NCI-H2227 (cell line): ENCODE results near the gene ULK1.
"Not testable (repeated sequence)": the region's sequence is repeated elsewhere in the genome, so short reads cannot be mapped to it uniquely, and the experiment has no call there.

Source experiments
- DNase-seq: peaks from one replicate; lab custom pipeline; 2025; ENCODE audit not compliant: unreplicated experiment; lab: John Stamatoyannopoulos, UW

Gene ULK1

DNA sequence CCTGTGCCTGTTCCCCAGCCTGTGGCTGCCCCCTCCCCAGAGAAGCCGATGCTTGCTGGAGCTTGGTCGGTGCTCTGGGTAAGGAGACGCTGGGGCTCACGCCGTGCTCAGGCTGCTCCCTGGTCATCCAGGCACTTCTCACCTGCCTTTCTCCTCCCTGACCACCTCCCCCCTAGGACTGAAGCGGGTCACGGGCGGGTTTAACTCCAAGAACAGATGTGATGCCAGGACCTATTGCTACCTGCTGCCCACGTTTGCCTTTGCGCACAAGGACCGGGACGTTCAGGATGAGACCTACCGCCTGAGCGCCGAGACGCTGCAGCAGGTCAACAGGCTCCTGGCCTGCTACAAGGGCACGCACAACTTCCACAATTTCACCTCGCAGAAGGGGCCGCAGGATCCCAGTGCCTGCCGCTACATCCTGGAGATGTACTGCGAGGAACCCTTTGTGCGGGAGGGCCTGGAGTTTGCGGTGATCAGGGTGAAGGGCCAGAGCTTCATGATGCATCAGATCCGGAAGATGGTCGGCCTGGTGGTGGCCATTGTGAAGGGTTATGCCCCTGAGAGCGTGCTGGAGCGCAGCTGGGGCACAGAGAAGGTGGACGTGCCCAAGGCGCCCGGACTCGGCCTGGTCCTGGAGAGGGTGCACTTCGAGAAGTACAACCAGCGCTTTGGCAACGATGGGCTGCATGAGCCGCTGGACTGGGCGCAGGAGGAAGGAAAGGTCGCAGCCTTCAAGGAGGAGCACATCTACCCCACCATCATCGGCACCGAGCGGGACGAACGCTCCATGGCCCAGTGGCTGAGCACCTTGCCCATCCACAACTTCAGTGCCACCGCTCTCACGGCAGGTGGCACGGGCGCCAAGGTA lies 46.9 kb downstream of the ULK1 start:
- DNase-seq = no peak

DNA sequence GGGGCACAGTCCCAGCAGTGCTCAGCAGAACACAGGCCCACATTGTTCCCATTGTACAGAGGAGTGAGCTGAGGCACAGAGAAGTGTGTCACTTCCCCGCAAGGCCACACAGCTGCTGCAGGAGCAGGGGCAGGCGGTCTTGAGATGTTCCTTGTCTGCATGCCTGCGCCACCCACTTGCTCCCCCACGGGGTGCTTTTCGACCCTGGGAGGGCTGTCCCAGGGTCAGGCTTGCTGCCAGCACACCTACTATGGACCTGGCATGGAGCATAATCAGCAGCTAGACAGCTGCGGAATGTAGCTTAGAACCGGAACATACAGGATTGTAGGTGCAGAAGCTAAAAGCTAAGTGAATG lies 47.5 kb downstream of the ULK1 start:
- DNase-seq = no peak

DNA sequence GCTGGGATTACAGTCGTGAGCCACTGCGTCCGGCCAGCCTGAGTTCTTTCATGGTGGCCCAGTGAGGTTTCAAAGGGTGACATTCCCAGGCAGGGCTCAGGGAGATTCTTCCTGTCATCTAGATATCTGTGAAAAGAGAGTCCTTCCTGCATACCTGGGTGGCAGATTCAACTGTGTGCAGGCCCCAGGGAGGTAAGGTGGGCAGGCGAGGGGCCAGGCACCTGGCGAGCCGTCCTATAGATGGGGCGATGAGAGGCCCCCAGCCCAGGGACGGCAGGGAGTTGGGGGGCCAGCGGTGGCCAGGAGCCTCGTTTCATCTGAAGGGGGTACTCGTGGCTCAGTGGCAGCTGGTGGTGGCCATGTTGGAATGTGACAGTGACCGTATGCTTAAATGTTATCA lies 48.2 kb downstream of the ULK1 start:
- no peak for DNase-seq

DNA sequence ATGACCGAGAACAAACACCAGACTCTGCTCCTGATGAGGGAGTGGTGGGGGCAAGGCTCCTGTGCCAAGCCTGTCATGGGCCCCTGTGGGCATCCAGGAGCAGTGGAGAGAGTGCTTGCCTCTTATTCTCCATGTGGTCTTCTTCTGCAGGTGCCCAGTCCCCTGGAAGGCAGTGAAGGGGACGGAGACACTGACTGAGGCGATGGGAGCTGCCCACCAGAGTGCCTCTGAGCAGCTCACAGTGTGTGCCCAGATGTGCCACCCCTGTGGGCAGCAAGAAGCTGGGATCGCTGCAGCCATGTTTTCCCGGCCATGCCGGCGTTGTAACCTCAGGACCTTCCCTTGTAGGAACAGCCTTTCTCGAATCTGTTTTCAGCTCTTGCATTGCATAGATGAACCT lies 49.0 kb downstream of the ULK1 start:
- no peak for DNase-seq

DNA sequence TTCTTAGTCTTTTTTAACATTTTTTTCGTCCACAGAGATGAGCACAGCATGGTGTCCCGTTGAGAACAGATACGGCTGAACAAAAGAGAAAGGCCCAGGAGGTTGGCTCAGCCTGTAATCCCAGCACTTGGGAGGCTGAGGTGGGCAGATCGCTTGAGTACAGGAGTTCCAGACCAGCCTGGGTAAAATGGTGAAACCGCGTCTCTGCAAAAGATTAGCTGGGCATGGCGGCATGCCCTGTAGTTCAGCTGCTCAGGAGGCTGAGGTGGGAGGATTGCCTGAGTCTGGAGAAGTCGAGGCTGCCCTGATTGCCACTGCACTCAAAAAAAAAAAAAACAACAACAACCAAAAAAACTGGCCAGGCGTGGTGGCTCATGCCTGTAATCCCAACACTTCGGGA lies 49.5 kb downstream of the ULK1 start:
- DNase-seq = no peak

DNA sequence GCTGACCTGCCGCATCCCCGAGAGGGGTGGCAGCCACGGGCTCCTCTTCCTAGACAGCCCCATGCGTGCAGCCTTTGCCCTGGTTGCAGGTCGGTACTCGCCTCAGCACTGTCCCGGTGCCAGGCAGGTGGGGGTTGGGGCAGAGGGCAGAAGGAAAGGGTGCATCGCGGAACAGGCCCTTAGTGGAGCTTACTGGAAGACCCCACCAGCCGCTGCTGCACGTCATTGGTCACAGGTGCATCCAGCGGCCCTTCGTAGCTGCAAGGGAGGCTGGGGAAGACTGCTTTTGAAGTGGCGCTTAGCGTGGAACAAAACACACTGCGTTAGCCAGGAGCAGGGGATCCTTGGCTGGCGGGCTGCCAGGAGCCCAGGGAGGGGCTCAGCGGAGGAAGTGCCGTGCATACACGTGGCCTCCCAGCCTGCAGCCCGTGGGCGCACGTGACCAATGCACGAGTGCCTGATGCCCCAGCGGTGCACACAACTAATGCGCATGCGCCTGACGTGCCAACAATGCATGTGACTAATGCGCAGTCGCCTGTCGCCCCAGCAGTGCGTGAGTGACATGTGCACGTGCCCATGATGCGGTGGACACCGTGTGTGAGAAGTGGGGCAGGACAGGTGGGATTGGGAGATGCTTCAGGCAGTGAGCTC lies 50.3 kb downstream of the ULK1 start:
- DNase-seq = no peak

DNA sequence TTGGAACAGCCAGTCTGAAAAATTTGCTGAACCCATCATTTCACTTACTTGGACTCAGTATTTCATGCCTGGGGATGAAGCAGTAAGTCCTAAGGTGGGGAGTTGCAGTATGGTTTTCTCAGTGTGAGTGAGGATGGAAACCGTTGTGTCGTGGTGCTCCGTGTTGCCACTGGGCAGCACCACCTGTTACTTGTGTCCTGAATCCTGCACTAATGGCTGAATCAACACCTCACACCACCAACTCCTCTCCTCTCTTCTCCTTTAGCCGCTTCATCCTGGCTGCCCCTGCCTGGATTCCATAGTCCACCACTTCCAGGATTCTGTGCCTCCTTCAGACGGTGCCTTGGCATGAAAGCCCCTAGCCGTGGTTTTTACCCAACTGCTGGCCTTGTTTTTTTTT lies 52.3 kb downstream of the ULK1 start:
- DNase-seq = no peak

DNA sequence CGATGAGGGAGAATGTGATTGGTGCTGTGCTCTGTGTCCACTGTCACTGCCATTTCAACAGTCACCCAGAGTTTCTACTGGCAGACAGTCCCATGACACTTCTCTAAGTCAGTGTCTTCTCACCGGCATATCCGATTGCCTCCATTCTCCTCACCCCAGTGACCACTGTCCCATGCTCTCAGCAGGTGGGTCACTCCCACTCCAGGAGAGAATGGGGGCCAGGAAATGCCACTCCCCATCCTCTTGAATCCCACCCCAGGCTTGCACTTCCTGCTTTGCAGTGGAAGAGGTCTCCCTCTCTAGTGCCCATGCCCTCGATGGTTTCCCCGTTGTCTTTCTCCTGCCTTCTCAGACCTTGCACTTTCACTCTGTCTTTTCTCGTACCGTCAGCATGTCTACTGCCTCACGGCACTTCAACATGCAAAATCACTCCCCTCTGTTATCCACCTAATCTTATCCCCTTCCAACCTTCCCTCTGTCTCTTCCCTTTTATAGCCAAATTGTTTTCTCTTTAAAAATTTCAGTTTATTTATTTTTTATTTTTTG lies 53.1 kb downstream of the ULK1 start:
- DNase-seq = no peak

DNA sequence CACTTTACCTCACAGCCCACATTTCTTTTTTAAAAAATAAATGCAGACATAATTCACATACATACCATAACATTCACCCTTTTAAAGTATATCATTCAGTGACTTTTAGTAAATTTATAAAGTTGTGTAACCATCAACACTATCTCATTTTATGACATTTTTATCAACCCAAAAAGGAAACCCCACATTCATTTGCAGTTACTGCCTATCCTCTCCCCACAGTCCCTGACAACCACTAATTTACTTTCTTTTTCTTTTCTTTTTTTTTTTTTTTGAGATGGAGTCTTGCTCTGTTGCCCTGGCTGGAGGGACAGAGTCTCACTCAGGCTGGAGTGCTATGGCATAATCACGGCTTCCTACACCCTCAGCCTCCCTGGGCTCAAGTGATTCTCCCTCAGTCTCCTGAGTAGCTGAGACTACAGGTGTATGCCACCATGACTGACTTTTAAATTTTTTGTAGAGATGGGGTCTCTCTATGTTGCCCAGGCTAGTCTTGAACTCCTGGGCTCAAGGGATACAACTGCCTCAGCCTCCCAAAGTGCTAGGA lies 53.8 kb downstream of the ULK1 start:
- DNase-seq = no peak

DNA sequence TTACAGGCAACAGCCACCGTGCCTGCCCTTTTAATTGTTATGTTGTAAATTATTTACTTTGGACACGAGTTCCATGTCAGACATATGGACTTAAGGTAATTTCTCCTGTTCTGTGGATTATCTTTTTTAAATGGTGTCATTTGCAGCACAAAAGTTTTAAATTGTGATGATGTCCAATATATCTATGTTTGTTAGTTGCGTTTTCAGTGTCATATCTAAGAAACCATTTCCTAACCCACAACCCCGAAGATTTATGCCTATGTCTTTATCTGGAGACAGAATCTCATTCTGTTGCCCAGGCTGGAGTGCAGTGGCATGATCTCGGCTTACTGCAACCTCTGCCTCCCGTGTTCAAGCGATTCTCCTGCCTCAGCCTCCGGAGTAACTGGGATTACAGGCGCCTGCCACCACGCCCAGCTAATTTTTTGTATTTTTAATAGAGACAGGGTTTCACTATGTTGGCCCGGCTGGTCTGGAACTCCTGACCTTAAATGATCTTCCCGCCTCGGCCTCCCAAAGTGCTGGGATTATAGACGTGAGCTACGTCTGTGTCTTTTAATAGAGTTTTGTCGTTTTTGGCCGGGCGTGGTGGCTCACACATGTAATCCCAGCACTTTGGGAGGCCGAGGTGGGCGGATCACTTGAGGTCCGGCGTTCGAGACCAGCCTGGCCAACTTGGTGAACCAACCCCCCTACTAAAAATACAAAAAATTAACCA lies 54.5 kb downstream of the ULK1 start:
- DNase-seq = not testable (repeated sequence)

DNA sequence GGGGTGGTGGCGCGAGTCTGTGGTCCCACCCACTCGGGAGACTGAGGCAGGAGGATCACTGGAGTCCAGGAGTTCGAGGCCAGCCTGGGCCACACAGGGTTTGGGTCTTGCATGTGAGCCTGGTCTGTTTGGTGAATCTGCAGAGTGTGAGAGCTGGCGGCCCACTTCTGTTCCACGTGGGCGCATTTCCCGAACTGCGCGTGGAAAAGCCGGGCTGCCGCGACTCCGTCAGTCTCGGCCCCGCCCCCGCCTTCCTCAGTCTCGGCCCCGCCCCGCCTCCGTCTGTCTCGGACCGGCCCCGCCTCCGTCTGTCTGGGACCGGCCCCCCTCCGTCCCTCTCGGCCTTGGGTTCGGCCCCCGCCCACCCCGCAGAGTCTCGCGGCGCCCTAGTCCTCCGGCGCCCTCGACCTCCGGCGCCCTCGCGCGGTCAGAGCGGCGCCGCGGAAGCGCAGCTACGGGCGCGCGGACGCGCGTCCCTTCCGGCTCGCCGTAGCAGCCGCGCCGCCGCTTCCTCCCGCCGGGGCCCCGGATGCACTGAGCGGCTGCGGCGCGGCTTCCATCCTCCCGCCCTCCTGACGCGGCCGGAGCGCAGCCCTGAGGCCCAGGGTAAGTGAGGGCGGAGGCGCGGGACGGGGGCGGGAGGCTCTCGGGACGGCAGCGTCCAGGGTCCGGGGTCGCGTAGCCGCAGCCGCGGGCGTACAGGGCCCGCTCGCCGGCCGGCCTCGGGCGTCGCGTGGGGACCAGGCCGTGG lies 55.2 kb downstream of the ULK1 start, which contains the start of gene EP400:
Gene EP400, plus strand, starts transcription at position 512 of the 751 bp plus-strand sequence. CDS start 10,678 bp downstream, outside the sequence.
- DNase-seq = peak; percentile 96

DNA sequence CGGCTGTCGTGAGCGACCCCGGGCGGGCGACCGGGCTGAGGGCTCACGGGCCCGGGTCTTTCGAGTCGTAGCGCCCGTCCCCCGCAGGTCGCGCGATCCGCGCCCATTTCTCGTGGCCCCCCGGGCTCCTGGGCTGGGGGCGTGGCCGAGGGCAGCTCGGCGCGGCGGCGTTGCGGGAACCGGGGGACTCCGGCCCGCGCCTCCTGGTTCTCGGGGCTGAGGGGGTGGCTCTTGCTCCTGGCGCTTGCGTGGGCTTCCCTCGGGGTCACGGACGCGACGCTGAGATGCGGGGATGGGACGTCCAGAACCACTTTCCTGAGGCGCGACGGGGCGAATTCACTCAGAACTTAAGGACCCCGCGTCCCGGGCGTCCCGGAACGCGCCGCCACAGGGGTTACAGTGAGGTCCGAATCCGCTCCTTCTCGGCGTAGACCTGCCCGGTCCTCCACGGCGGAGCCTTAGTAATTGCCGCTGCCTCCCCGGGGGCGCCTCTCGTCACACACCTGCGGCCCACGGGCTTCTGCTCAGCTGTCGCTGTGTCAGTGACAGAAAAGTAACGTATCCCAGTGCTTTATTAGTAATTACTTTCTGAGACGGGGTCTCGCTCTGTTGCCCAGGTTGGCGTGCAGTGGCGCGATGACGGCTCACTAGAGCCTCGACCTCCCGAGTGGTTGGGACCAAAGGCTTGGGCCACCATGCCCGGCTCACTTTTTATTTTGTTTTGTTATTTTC lies 55.9 kb downstream of the ULK1 start:
- peak; percentile 68 for DNase-seq

DNA sequence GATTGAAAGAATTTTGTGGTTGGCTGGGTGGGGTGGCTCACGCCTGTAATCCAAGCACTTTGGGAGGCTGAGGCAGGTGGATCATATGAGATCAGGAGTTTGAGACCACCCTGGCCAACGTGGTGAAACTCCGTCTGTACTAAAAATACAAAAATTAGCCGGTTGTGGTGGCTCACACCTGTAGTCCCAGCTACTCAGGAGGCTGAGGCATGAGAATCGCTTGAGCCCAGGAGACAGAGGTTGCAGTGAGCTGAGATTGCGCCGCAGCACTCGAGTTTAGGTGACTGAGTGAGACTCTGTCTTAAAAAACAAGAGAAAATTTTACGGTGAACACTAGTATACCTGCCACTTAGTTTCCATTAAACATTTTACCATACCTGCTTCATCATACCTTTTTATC lies 59.4 kb downstream of the ULK1 start:
- DNase-seq = not testable (repeated sequence)

DNA sequence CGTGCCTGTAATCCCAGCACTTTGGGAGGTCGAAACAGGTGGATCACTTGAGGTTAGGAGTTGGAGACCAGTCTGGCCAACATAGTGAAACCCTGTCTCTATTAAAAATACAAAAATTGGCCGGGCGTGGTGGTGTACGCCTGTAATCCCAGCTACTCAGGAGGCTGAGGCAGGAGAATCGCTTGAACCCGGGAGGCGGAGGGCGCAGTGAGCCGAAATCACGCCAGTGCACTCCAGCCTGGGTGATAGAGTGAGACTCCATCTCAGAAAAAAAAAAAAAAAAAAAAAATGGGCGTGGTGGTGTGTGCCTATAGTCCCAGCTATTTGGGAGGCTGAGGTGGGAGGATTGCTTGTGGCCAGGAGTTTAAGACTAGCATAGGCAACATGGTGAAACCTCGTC lies 60.0 kb downstream of the ULK1 start:
- DNase-seq = not testable (repeated sequence)

DNA sequence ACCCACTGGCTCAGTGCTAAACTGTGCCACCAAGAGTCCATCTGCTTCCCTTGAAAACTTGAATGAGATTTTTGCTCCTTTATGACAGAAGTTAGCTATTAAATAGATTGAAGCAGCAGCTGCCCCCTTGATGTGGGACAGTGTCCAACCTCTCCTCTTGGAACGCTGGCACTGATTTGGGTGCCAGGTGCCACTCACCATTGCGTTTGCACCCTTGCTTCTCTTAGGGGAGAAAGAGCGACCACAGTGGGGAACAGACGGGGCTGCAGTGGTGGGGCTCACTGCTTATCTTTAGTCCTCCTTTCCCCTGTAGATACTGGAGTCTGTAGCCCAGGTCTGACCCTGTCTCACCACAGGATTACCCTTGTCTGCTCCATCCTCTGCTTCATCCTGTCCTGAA lies 64.7 kb downstream of the ULK1 start:
- DNase-seq = no peak

DNA sequence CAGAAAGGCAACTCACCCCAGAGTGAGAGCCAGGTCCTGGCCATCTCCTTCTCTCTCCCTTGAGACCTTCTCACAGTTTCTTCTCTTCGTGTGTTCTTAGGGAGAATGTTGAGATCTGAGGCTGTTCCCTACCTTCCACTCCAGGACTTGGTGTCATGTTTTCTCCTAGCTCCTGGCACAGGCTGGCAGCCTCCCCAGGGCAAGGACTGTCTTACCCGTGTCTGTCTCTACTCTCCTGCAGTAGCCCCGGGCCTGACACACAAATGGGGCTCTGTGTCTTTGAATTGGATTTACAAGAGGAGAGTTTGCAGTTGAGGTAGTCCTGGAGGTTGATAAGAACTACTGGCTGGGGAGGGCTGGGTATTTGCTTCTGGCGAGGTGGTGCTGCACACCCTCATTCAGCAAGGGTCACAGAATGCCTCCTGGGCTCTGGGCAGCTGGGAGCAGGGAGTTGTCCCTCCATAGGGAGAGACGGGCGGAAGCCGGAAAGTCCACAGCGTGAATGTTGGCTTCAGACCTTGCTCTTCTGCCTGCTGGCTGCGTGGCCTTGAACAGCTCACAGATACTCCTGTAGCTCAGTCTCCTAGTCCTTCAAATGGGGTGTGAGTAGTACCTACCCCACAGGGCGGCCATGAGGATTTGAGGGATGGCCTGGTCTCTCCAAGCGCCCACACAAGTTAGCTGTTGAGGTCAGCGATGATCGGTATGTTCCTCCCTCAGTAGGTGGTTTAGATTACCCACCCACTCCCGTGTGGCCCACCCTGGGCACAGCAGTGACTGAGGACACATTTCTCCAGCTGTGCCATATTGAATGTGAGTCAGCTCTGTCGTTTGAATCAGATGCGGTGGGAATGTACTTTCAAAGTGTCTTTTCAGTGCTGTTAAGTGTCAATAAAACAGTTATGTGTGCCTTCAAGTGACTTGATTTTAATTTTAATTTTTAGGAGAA lies 65.5 kb downstream of the ULK1 start:
- DNase-seq = no peak

DNA sequence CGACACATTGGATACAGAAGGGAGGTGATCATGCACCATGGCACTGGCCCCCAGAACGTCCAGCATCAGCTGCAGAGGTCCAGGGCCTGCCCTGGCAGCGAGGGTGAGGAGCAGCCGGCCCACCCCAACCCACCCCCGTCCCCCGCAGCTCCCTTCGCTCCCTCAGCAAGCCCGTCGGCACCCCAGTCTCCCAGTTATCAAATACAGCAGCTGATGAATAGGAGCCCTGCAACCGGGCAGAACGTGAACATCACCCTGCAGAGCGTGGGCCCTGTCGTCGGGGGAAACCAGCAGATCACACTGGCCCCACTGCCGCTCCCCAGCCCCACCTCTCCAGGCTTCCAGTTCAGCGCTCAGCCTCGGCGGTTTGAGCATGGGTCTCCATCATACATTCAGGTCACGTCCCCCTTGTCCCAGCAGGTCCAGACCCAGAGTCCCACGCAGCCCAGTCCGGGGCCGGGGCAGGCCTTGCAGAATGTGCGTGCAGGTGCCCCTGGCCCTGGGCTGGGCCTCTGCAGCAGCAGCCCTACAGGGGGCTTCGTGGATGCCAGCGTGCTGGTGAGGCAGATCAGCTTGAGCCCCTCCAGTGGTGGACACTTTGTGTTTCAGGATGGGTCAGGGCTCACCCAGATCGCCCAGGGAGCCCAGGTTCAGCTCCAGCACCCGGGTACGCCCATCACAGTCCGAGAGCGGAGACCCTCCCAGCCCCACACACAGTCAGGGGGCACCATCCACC lies 66.3 kb downstream of the ULK1 start:
- DNase-seq = not testable (repeated sequence)

DNA sequence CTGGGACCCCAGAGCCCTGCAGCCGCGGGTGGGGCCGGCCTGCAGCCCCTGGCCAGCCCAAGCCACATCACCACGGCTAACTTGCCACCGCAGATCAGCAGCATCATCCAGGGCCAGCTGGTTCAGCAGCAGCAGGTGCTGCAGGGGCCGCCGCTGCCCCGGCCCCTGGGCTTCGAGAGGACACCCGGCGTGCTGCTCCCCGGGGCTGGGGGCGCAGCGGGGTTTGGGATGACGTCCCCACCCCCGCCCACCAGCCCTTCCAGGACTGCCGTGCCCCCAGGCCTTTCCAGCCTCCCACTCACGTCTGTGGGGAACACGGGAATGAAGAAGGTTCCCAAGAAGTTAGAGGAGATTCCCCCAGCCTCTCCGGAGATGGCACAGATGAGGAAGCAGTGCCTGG lies 66.9 kb downstream of the ULK1 start:
- DNase-seq = not testable (repeated sequence)
